Gastrocnemius medialis (tissue), 4 donors: ENCODE measurements around the gene CD163L1. TPM values are rescaled to one million over a fixed set of nuclear protein-coding genes. Genes with fewer than 3 reads are reported as not detected.
"Not testable (repeated sequence)": the region's sequence is repeated elsewhere in the genome, so short reads cannot be mapped to it uniquely, and the experiment has no call there.

Source experiments
- ATAC-seq, 2 donors: fragments of 150-250 bp; one replicate each; pipeline ENCODE4 v1.9.1; 2016
- DNase-seq, 2 donors: peaks; one replicate each; pipeline ENCODE4 v3.0.0-alpha.2; 2019
- H3K27ac ChIP-seq, 4 donors: fragments of 200-600 bp; sonication (generic); 1 replicate in 1 of 4; 2 replicates in 3 of 4; pipeline ENCODE4 v1.5.1; 2016 to 2018; ENCODE audit warnings: mild to moderate bottlenecking in 2 of 4, moderate library complexity in 1 of 4
- H3K27me3 ChIP-seq, 3 donors: fragments of 200-600 bp; sonication (generic) in 2 of 3; 1 replicate in 1 of 3; 2 replicates in 2 of 3; pipeline versions ENCODE4 v1.5.1 to v1.6.0; 2016 to 2019; ENCODE audit warnings: mild to moderate bottlenecking in 1 of 3, moderate library complexity in 1 of 3
- H3K36me3 ChIP-seq, 2 donors: fragments of 200-600 bp; sonication (generic) in 1 of 2; one replicate each; pipeline ENCODE4 v1.5.1; 2017 to 2018
- H3K4me1 ChIP-seq, 2 donors: fragments of 200-600 bp; sonication (generic) in 1 of 2; one replicate each; pipeline ENCODE4 v1.5.1; 2016 to 2017; ENCODE audit warnings: mild to moderate bottlenecking in 2 of 2
- H3K4me3 ChIP-seq, 4 donors: fragments of 200-600 bp; sonication (generic) in 3 of 4; 1 replicate in 1 of 4; 2 replicates in 3 of 4; pipeline ENCODE4 v1.5.1; 2016 to 2019; ENCODE audit warnings: mild to moderate bottlenecking in 2 of 4
- H3K9me3 ChIP-seq, 3 donors: fragments of 200-600 bp; sonication (generic) in 2 of 3; 1 replicate in 1 of 3; 2 replicates in 2 of 3; pipeline ENCODE4 v1.5.1; 2016 to 2019
- CTCF ChIP-seq, 5 experiments: fragments of 450-650 bp in 3 of 5; fragments of 200-600 bp in 2 of 5; sonication (generic) in 2 of 5; IDR thresholded peaks in 4 of 5; conservative IDR thresholded peaks in 1 of 5; 1 replicate in 4 of 5; 2 replicates in 1 of 5; pipeline ENCODE4 v1.5.1; 2016 to 2019; ENCODE audit warnings: antibody characterized with exemption in 5 of 5, mild to moderate bottlenecking in 3 of 5, moderate library complexity in 3 of 5
- POLR2A ChIP-seq, 2 donors: fragments of 450-650 bp; IDR thresholded peaks; one replicate each; pipeline ENCODE4 v1.6.1; 2017; ENCODE audit warnings: antibody characterized with exemption in 2 of 2, mild to moderate bottlenecking in 2 of 2, moderate library complexity in 2 of 2
- in situ Hi-C, 4 donors: fragments of 200-750 bp; cut with MboI; loops; one replicate each; pipeline versions ENCODE4 v1.15.0 to v1.8.0; 2017; ENCODE audit warnings: low sequenced_read_pairs in 4 of 4
- intact Hi-C: fragments of 100-400 bp; cut with DNase I; formaldehyde crosslinking; loops from one replicate; pipeline ENCODE4 v1.15.1; 2023; ENCODE audit warnings: low total_unique reads
- total RNA-seq, 4 donors: library from RNA; depleted of rRNA; stranded (reverse); fragments of >200 nt; gene quantifications; one replicate each; pipeline versions ENCODE4 v1.1.0 to v1.2.3, GENCODE V29; 2016

Gene CD163L1
- total RNA-seq, 4 donors from 2014 or later, result 0.17 to 2.4 (median 0.44) TPM

DNA sequence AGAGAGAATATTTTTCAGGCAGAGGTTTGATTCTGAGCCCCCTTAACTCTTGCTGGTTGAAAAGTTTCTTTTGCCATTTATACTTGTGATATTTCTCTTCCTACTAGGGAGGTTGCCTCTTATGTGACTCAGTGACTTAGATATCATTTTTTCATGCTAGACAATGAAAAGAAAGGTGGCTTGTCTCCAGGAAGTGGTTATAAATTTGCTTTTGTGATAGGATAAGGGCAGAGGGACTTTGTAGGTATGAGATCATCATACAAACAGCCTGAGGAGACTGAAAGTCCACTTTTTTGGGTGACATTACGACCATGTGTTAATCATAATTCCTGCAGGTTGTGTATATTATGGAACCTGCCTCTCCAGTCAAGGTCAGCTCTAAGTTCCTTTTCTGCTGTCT lies 104.3 kb downstream of the CD163L1 start:
- Histone ChIP-seq H3K4me3 (no peak overlapping the region), H3K9me3 (no peaks in the 10 kb centered on the region), H3K4me1 (no peaks in the 10 kb centered on the region), H3K36me3 (no peaks in the 10 kb centered on the region), H3K27me3 (no peaks in the 10 kb centered on the region), H3K27ac (no peak overlapping the region)
- in situ Hi-C loops (no loop called here), intact Hi-C loops (no loop called here)
- DNase-seq, result no peak
- TF ChIP-seq CTCF (IDR thresholded peaks at IDR 0.05 in 4 of 5, conservative IDR thresholded peaks at IDR 0.05 in 1 of 5) (no peak), POLR2A (IDR thresholded peaks at IDR 0.05) (no peak)
- no peak for ATAC-seq

DNA sequence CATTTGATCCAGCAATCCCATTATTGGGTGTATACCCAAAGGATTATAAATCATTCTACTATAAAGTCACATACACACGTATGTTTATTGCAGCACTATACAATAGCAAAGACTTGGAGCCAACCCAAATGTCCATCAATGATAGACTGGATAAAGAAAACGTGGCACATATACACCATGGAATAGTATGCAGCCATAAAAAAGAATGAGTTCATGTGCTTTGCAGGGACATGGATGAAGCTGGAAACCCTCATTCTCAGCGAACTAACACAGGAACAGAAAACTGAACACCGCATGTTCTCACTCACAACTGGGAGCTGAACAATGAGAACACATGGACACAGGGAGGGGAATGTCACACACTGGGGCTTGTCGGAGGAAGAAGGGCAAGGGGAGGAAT lies 106.2 kb downstream of the CD163L1 start:
- H3K27me3 ChIP-seq, result not testable (repeated sequence)

DNA sequence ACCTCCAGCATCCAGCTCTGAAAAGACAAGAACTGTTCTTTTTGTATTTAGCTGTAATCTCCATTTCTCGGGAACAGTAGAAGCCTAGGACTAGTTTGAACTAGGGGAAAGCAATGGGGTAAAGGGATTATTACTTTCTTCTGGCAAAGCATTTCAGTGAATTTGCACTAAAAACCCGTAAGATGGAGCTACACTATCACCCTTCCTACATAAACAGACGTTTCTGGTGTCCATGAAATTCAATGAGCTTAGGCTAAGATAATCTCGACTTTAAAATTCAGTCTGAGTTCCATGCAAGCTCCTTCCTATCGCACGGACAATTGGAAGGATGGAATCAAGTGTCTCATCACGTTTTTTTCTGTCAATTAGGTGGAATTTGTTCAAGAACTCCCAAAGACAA lies 116.0 kb downstream of the CD163L1 start:
- Histone ChIP-seq H3K27me3 (no peaks in the 10 kb centered on the region), H3K27ac (no peak overlapping the region), H3K9me3 (no peaks in the 10 kb centered on the region), H3K36me3 (no peaks in the 10 kb centered on the region), H3K4me3 (no peak overlapping the region), H3K4me1 (no peaks in the 10 kb centered on the region)
- in situ Hi-C loops (no loop called here), intact Hi-C loops (no loop called here)
- ATAC-seq (no peak), DNase-seq (no peak)
- TF ChIP-seq POLR2A (IDR thresholded peaks at IDR 0.05) (no peak), CTCF (IDR thresholded peaks at IDR 0.05 in 4 of 5, conservative IDR thresholded peaks at IDR 0.05 in 1 of 5) (no peak)

More for the DNA sequence above, 106.2 kb downstream of the CD163L1 start:
- H3K4me3 ChIP-seq, DNase-seq, H3K4me1 ChIP-seq, H3K9me3 ChIP-seq, H3K36me3 ChIP-seq, in situ Hi-C loops, H3K27ac ChIP-seq, ATAC-seq, intact Hi-C loops: not testable (repeated sequence)

GRCh38 chr12:7324176-7324575 lies 119.8 kb downstream of the CD163L1 start:
- Histone ChIP-seq H3K27me3 (no peaks in the 10 kb centered on the region), H3K27ac (no peak overlapping the region), H3K9me3 (no peaks in the 10 kb centered on the region), H3K4me3 (no peak overlapping the region), H3K36me3 (no peaks in the 10 kb centered on the region), H3K4me1 (no peaks in the 10 kb centered on the region)
- no peak for DNase-seq
- in situ Hi-C loops, result no loop called here
- no peak for TF ChIP-seq POLR2A (IDR thresholded peaks at IDR 0.05)
- TF ChIP-seq CTCF (IDR thresholded peaks at IDR 0.05 in 4 of 5, conservative IDR thresholded peaks at IDR 0.05 in 1 of 5), result no peak
- ATAC-seq, result no peak
- intact Hi-C loops, result no loop called here

DNA sequence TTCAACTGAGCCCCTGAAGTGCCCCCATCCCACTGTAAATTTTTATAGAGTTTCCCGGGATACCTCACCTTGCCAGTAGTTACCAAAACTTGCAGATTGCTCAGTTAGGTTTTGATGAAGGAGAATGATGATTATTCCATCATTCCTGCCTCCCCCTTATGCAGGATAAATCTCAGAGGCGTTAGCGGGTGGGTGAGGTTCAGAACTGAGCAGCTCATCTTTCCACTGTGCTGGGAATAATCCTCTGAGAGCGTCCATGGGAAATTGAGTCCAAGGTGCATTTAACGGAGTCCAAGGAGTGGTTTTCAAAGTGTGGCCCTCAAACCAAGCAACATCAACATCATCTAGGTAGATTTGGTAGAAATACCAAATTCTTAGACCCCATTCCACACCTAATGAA lies 121.4 kb downstream of the CD163L1 start:
- in situ Hi-C loops, result no loop called here
- Histone ChIP-seq H3K27ac (no peak overlapping the region), H3K36me3 (no peaks in the 10 kb centered on the region), H3K4me3 (no peak overlapping the region), H3K4me1 (no peaks in the 10 kb centered on the region), H3K9me3 (no peaks in the 10 kb centered on the region), H3K27me3 (no peaks in the 10 kb centered on the region)
- DNase-seq (no peak), ATAC-seq (no peak)
- intact Hi-C loops, result no loop called here
- TF ChIP-seq CTCF (IDR thresholded peaks at IDR 0.05 in 4 of 5, conservative IDR thresholded peaks at IDR 0.05 in 1 of 5) (no peak), POLR2A (IDR thresholded peaks at IDR 0.05) (no peak)
